Mesendoderm (in vitro differentiated cells): ENCODE results near the gene MXI1.

Source experiments
- DNase-seq: peaks from one replicate; pipeline ENCODE4 v3.0.0; 2013
- H2AK5ac ChIP-seq: 2 replicates; pipeline ENCODE4 v1.6.1; 2013; ENCODE audit warnings: low read length, inconsistent platforms
- H2BK120ac ChIP-seq: 2 replicates; pipeline ENCODE4 v1.6.1; 2013; ENCODE audit warnings: low read depth, mild to moderate bottlenecking, low read length, moderate library complexity, mixed read lengths
- H2BK15ac ChIP-seq: replicated peaks from 2 replicates; pipeline ENCODE4 v1.6.1; 2013; ENCODE audit warnings: low read depth, mild to moderate bottlenecking, moderate library complexity
- H2BK5ac ChIP-seq: 2 replicates; pipeline ENCODE4 v1.6.1; 2013; ENCODE audit warnings: low read length, inconsistent platforms
- H3K18ac ChIP-seq: 2 replicates; pipeline ENCODE4 v1.6.1; 2013; ENCODE audit warnings: mild to moderate bottlenecking, low read length, mixed read lengths
- H3K23ac ChIP-seq: one replicate; pipeline ENCODE4 v1.6.1; 2013; ENCODE audit warnings: low read length
- H3K27ac ChIP-seq: 2 replicates; pipeline ENCODE4 v1.5.1; 2013; ENCODE audit warnings: low read depth, mild to moderate bottlenecking, inconsistent platforms, low read length, moderate library complexity
- H3K27me3 ChIP-seq: 2 replicates; pipeline ENCODE4 v1.6.1; 2013; ENCODE audit warnings: low read length, control low read depth, mild to moderate bottlenecking, inconsistent platforms; ENCODE audit not compliant: insufficient read depth, poor library complexity
- H3K36me3 ChIP-seq: 2 replicates; pipeline ENCODE4 v1.6.1; 2013; ENCODE audit warnings: low read length, inconsistent platforms; ENCODE audit not compliant: control insufficient read depth, insufficient read depth
- H3K4ac ChIP-seq: one replicate; pipeline ENCODE4 v1.6.1; 2013; ENCODE audit warnings: low read depth, mild to moderate bottlenecking, low read length, moderate library complexity
- H3K4me1 ChIP-seq: 2 replicates; pipeline ENCODE4 v1.6.1; 2013; ENCODE audit warnings: low read depth, low read length, inconsistent platforms; ENCODE audit not compliant: control insufficient read depth
- H3K4me2 ChIP-seq: 2 replicates; pipeline ENCODE4 v1.6.1; 2013; ENCODE audit warnings: low read length
- H3K4me3 ChIP-seq: 2 replicates; pipeline ENCODE4 v1.5.1; 2013; ENCODE audit warnings: mild to moderate bottlenecking, low read length
- H3K56ac ChIP-seq: one replicate; pipeline ENCODE4 v1.6.1; 2013; ENCODE audit warnings: low read length
- H3K79me1 ChIP-seq: 2 replicates; pipeline ENCODE4 v1.6.1; 2013; ENCODE audit warnings: low read length, inconsistent platforms
- H3K79me2 ChIP-seq: 2 replicates; pipeline ENCODE4 v1.6.1; 2013; ENCODE audit warnings: mild to moderate bottlenecking, low read length; ENCODE audit not compliant: control insufficient read depth, insufficient read depth
- H3K9ac ChIP-seq: 2 replicates; pipeline ENCODE4 v1.6.1; 2013; ENCODE audit warnings: low read length, inconsistent platforms
- H4K5ac ChIP-seq: one replicate; pipeline ENCODE4 v1.6.1; 2013; ENCODE audit warnings: low read length
- H4K8ac ChIP-seq: one replicate; pipeline ENCODE4 v1.6.1; 2013; ENCODE audit warnings: low read depth, mild to moderate bottlenecking, control low read depth, low read length, moderate library complexity
- WGBS: extraction: QIAGEN DNeasy Blood & Tissue Kit; methylation state at CpG from one replicate; pipeline ENCODE4 v1.1.7; 2013; ENCODE audit warnings: low lambda C conversion rate, missing lambda C conversion rate; ENCODE audit not compliant: insufficient coverage; ENCODE audit errors: extremely low coverage; 5-methylcytosine and 5-hydroxymethylcytosine counted together

The MXI1 gene

GRCh38 chr10:110260746-110261477 is 53.5 kb downstream of the MXI1 start:
- H4K5ac ChIP-seq = no peak overlapping the region
- no peak overlapping the region for H3K56ac ChIP-seq
- no peak overlapping the region for H2BK120ac ChIP-seq
- no peak overlapping the region for H3K4me3 ChIP-seq
- no peak overlapping the region for H2AK5ac ChIP-seq
- H3K4me1 ChIP-seq = no peaks in the 10 kb centered on the region
- no CpG with 5 or more reads among the region's 1 CpG for WGBS
- no peaks in the 10 kb centered on the region for H3K36me3 ChIP-seq
- no peak overlapping the region for H3K18ac ChIP-seq
- H2BK5ac ChIP-seq = no peak overlapping the region
- H3K27ac ChIP-seq = no peak overlapping the region
- H3K27me3 ChIP-seq = no peaks in the 10 kb centered on the region
- no peak overlapping the region for H3K9ac ChIP-seq
- no peak overlapping the region for H2BK15ac ChIP-seq
- no peaks in the 10 kb centered on the region for H3K79me1 ChIP-seq
- H3K4ac ChIP-seq = no peak overlapping the region
- H3K79me2 ChIP-seq = no peaks in the 10 kb centered on the region
- H3K23ac ChIP-seq = no peak overlapping the region
- DNase-seq = no peak
- no peak overlapping the region for H4K8ac ChIP-seq
- no peak overlapping the region for H3K4me2 ChIP-seq

- no peaks in the 10 kb centered on the region for H3K4me1 ChIP-seq
- no CpG with 5 or more reads among the region's 1 CpG for WGBS
Observed at GRCh38 chr10:110263164-110263563, 55.8 kb downstream of the MXI1 start.

GRCh38 chr10:110265573-110266193 is 58.3 kb downstream of the MXI1 start:
- Histone ChIP-seq H3K27me3 (no peaks in the 10 kb centered on the region), H2BK15ac (no peak overlapping the region), H2BK120ac (no peak overlapping the region), H3K4ac (no peak overlapping the region), H3K4me3 (no peak overlapping the region), H3K4me1 (no peaks in the 10 kb centered on the region), H3K56ac (no peak overlapping the region), H3K18ac (no peak overlapping the region), H3K36me3 (no peaks in the 10 kb centered on the region), H2BK5ac (no peak overlapping the region), H3K27ac (no peak overlapping the region), H2AK5ac (no peak overlapping the region), H3K79me1 (no peaks in the 10 kb centered on the region), H3K79me2 (no peaks in the 10 kb centered on the region), H3K23ac (no peak overlapping the region), H4K5ac (no peak overlapping the region), H4K8ac (no peak overlapping the region), H3K9ac (no peak overlapping the region), H3K4me2 (no peak overlapping the region)
- peak; percentile 19 for DNase-seq
- WGBS = no CpG with 5 or more reads among the region's 4 CpGs

More at GRCh38 chr10:110263164-110263563, 55.8 kb downstream of the MXI1 start:
- no peak overlapping the region for H2BK15ac ChIP-seq
- no peak overlapping the region for H4K5ac ChIP-seq
- no peak overlapping the region for H2AK5ac ChIP-seq
- H3K23ac ChIP-seq = no peak overlapping the region
- DNase-seq = no peak
- no peak overlapping the region for H2BK120ac ChIP-seq
- H3K4ac ChIP-seq = no peak overlapping the region
- no peaks in the 10 kb centered on the region for H3K79me1 ChIP-seq
- H3K18ac ChIP-seq = no peak overlapping the region
- no peak overlapping the region for H3K27ac ChIP-seq
- H3K4me3 ChIP-seq = no peak overlapping the region
- H2BK5ac ChIP-seq = no peak overlapping the region
- H3K79me2 ChIP-seq = no peaks in the 10 kb centered on the region
- H3K4me2 ChIP-seq = no peak overlapping the region
- H3K27me3 ChIP-seq = no peaks in the 10 kb centered on the region
- no peak overlapping the region for H3K9ac ChIP-seq
- no peaks in the 10 kb centered on the region for H3K36me3 ChIP-seq
- no peak overlapping the region for H3K56ac ChIP-seq
- H4K8ac ChIP-seq = no peak overlapping the region

- H3K27ac ChIP-seq = no peak overlapping the region
- no peak overlapping the region for H3K4me3 ChIP-seq
- no peaks in the 10 kb centered on the region for H3K27me3 ChIP-seq
- H3K18ac ChIP-seq = no peak overlapping the region
- H3K79me2 ChIP-seq = no peaks in the 10 kb centered on the region
- H2BK15ac ChIP-seq = no peak overlapping the region
- no peak overlapping the region for H3K4me2 ChIP-seq
- no peaks in the 10 kb centered on the region for H3K79me1 ChIP-seq
- H3K36me3 ChIP-seq = no peaks in the 10 kb centered on the region
- H3K9ac ChIP-seq = no peak overlapping the region
- no peak overlapping the region for H3K4ac ChIP-seq
- no peak overlapping the region for H3K56ac ChIP-seq
- H2BK5ac ChIP-seq = no peak overlapping the region
- no peak overlapping the region for H3K23ac ChIP-seq
- DNase-seq = no peak
- H2AK5ac ChIP-seq = no peak overlapping the region
- no peak overlapping the region for H4K5ac ChIP-seq
- WGBS = no CpG with 5 or more reads among the region's 1 CpG
- H3K4me1 ChIP-seq = no peaks in the 10 kb centered on the region
- H2BK120ac ChIP-seq = no peak overlapping the region
- no peak overlapping the region for H4K8ac ChIP-seq
Observed at GRCh38 chr10:110267276-110267675, 59.9 kb downstream of the MXI1 start.

- Histone ChIP-seq H3K27ac (no peak overlapping the region), H3K18ac (no peak overlapping the region), H3K23ac (no peak overlapping the region), H3K9ac (no peak overlapping the region), H2AK5ac (no peak overlapping the region), H3K79me2 (no peaks in the 10 kb centered on the region), H3K4me3 (no peak overlapping the region), H2BK15ac (no peak overlapping the region), H2BK5ac (no peak overlapping the region), H3K4me2 (no peak overlapping the region), H3K4me1 (no peaks in the 10 kb centered on the region), H4K8ac (no peak overlapping the region), H3K36me3 (no peaks in the 10 kb centered on the region), H3K4ac (no peak overlapping the region), H3K79me1 (no peaks in the 10 kb centered on the region), H2BK120ac (no peak overlapping the region), H4K5ac (no peak overlapping the region), H3K27me3 (no peaks in the 10 kb centered on the region), H3K56ac (no peak overlapping the region)
- DNase-seq = no peak
Observed at GRCh38 chr10:110268442-110268841, 61.0 kb downstream of the MXI1 start.

- Histone ChIP-seq H4K5ac (no peak overlapping the region), H3K9ac (no peak overlapping the region), H2BK120ac (no peak overlapping the region), H3K4me1 (no peaks in the 10 kb centered on the region), H2AK5ac (no peak overlapping the region), H3K27me3 (no peaks in the 10 kb centered on the region), H3K4ac (no peak overlapping the region), H3K79me2 (no peaks in the 10 kb centered on the region), H2BK15ac (no peak overlapping the region), H3K56ac (no peak overlapping the region), H3K27ac (no peak overlapping the region), H2BK5ac (no peak overlapping the region), H4K8ac (no peak overlapping the region), H3K23ac (no peak overlapping the region), H3K79me1 (no peaks in the 10 kb centered on the region), H3K18ac (no peak overlapping the region), H3K4me3 (no peak overlapping the region), H3K36me3 (no peaks in the 10 kb centered on the region), H3K4me2 (no peak overlapping the region)
- WGBS = no CpG with 5 or more reads among the region's 2 CpGs
- no peak for DNase-seq
Observed at GRCh38 chr10:110268971-110269370, 61.6 kb downstream of the MXI1 start.
